ENCODE measurements around the gene CLEC2D. TPM values are rescaled to one million over a fixed set of nuclear protein-coding genes. Genes with fewer than 3 reads are reported as not detected.

CLEC2D gene
- total and polyA plus RNA-seq, 2 donors (not counting 1 experiment from before 2014, with no cell fraction given) = 158 to 426 TPM

GRCh38 chr12:9634969-9635754, 34.4 kb upstream of the CLEC2D start:
- Histone ChIP-seq H3K4me1 (ENCODE audit: control insufficient read depth in 2 of 2, insufficient read depth in 2 of 2, low read length in 2 of 2) (peaks cover 48 to 55% of the 10 kb centered on the region in 2 donors), H3K9ac (ENCODE audit: low read length) (no peak overlapping the region), H3K9me3 (ENCODE audit: control extremely low read depth in 1 of 3, control insufficient read depth in 2 of 3, insufficient read depth in 1 of 3, low read length in 2 of 3) (peaks cover 0 to 11% (median 10%) of the 10 kb centered on the region in 3 donors), H3K4me3 (ENCODE audit: control extremely low read depth in 1 of 5, extremely low read depth in 1 of 5, insufficient read depth in 1 of 5, low read depth in 2 of 5, low read length in 4 of 5) (no peak overlapping the region), H2AFZ (ENCODE audit: insufficient read depth, low read depth, low read length, poor library complexity, severe bottlenecking) (peak overlapping the region; percentile 16), H3K27ac (ENCODE audit: low read length in 2 of 2) (peak overlapping the region in 1 of 2 donors; percentile 82), H3K4me2 (replicated peaks; ENCODE audit: low read depth, low read length, poor library complexity, severe bottlenecking) (peak overlapping the region; percentile 51), H3K79me2 (ENCODE audit: control insufficient read depth, insufficient read depth, low read length) (peaks cover 42% of the 10 kb centered on the region), H3K36me3 (replicated peaks in 1 of 2; ENCODE audit: control extremely low read depth in 1 of 2, control insufficient read depth in 1 of 2, extremely low read depth in 1 of 2, insufficient read depth in 2 of 2, low read length in 1 of 2) (no peaks in the 10 kb centered on the region), H3K27me3 (replicated peaks in 1 of 4; ENCODE audit: control extremely low read depth in 1 of 4, control insufficient read depth in 3 of 4, insufficient read depth in 4 of 4, low read length in 3 of 4) (no peaks in the 10 kb centered on the region), H4K20me1 (ENCODE audit: control insufficient read depth, insufficient read depth, low read length, poor library complexity, severe bottlenecking) (no peaks in the 10 kb centered on the region)
- POLR2A ChIA-PET = interaction anchor here (1.3 kb wide), 1 partner anchor 13 kb away, joined by 3 read pairs; no protein-coding TSS in a partner anchor
- H3K4me1 Mint-ChIP-seq = peaks cover 57% of the 10 kb centered on the region
- H3K27me3 Mint-ChIP-seq = no peaks in the 10 kb centered on the region
- peak overlapping the region; percentile 76 for H3K27ac Mint-ChIP-seq
- peak overlapping the region; percentile 51 for H3K4me3 Mint-ChIP-seq
- CTCF ChIA-PET = interaction anchor here (0.6 to 7.7 kb wide), 29 partner anchors 12 to 286 kb away, joined by 3 to 113 read pairs (median 6); partner anchors contain the start of gene CLEC2D
- TF ChIP-seq CTCF (IDR thresholded peaks at IDR 0.05) (no peak), EZH2 (IDR thresholded peaks at IDR 0.05; ENCODE audit: borderline replicate concordance, insufficient read depth, low read depth, low read length, poor library complexity, severe bottlenecking) (no peak)
- peaks cover 2% of the 10 kb centered on the region for H3K9me3 Mint-ChIP-seq (ENCODE audit: insufficient read depth)
- intact Hi-C loops (cut with micrococcal nuclease) = loop anchor here (1.0 kb wide), 5 partner anchors 13 to 163 kb away; partner anchors contain the start of gene CLEC2D
- DNase-seq = no peak
- no CpG with 5 or more reads among the region's 2 CpGs for WGBS (ENCODE audit: insufficient coverage)
- no peak for ATAC-seq (ENCODE audit: low read depth)
